EH (cell line): ENCODE results near the gene CLEC2B.

Source experiments
- DNase-seq: peaks from one replicate; pipeline ENCODE4 v3.0.0-alpha.2; 2015; ENCODE audit warnings: low read depth

CLEC2B gene

GRCh38 chr12:9808504-9808903, 60.6 kb downstream of the CLEC2B start:
- no peak for DNase-seq

GRCh38 chr12:9806714-9807113, 62.4 kb downstream of the CLEC2B start:
- DNase-seq = no peak

- DNase-seq = no peak
Observed at GRCh38 chr12:9805883-9806282, 63.3 kb downstream of the CLEC2B start.
